GM12801 (cell line): Measurements from ENCODE around the gene TRPV5.

Source experiments
- TF ChIP-seq, protein P1 (sequence below): IDR thresholded peaks from one replicate; pipeline ENCODE4 v1.5.1; 2011; ENCODE audit warnings: control low read depth; ENCODE audit not compliant: insufficient read length; ENCODE audit errors: extremely low read depth

TRPV5 gene

DNA sequence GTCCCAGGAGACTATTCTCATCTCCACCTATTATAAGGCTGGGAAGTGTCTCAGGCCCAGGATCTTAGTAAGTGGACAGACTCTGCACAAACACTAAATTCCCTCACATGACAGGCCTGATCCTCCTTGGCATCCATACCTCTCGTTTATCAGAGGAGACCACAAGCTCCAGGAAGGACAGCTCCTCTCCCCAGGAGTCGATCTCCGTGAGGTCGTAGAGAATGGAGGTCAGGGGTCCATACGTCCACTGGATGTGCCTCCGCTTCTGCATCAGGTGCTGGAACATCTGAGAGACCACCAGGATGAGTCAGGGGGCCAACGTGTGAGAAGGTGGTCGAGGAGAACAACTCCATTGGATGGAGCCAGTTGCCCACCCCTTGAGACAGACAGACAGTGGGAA lies 5.6 kb downstream of the TRPV5 start:
- TF ChIP-seq, protein P1, sequence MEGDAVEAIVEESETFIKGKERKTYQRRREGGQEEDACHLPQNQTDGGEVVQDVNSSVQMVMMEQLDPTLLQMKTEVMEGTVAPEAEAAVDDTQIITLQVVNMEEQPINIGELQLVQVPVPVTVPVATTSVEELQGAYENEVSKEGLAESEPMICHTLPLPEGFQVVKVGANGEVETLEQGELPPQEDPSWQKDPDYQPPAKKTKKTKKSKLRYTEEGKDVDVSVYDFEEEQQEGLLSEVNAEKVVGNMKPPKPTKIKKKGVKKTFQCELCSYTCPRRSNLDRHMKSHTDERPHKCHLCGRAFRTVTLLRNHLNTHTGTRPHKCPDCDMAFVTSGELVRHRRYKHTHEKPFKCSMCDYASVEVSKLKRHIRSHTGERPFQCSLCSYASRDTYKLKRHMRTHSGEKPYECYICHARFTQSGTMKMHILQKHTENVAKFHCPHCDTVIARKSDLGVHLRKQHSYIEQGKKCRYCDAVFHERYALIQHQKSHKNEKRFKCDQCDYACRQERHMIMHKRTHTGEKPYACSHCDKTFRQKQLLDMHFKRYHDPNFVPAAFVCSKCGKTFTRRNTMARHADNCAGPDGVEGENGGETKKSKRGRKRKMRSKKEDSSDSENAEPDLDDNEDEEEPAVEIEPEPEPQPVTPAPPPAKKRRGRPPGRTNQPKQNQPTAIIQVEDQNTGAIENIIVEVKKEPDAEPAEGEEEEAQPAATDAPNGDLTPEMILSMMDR = no peak

DNA sequence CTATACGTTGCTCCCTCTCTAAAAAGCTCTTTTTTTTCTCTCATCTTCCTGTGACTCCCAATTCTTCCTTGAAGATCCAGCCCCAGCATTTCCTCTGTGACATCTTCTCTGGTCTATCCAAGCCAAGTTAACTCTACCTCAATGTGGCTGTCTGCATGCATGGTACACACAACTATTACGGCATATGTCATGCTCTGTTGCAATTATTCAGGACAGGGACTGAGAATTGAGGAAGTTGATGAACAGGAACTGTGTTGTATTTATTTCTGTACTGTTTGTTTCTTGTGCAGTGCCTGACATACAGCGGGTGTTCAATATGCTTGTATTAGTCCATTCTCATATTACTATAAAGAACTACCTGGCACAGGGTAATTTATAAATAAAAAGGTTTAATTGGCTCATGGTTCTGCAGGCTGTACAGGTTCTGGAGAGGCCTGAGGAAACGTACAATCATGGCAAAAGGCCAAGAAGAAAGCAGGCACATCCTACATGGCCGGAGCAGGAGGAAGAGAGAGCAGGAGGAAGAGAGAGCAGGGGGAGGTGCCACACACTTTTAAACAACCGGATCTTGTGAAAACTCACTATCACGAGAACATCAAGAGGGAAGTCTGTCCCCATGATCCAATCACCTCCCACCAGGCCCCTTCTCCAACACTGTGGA lies 6.3 kb downstream of the TRPV5 start:
- TF ChIP-seq, protein P1 = no peak

DNA sequence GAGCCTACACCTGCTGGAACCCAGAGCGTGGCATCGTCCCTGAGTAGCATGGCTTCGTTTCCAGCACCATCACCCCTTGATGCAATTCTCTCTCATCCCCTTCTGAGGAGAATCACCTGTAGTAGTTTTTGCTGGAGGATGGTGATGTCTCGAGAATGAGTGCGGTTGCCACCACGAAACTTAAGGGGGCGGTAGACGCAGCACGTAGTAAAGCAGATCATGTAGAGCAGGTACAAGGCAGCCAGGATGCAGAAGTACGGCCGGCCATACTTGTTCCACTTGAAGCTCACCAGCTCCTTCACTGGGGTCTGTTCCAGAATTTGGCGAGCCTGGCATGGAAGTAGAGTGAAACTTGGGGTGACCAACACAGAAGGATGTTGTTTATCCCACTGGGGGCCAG lies 8.1 kb downstream of the TRPV5 start:
- TF ChIP-seq, protein P1 = no peak

DNA sequence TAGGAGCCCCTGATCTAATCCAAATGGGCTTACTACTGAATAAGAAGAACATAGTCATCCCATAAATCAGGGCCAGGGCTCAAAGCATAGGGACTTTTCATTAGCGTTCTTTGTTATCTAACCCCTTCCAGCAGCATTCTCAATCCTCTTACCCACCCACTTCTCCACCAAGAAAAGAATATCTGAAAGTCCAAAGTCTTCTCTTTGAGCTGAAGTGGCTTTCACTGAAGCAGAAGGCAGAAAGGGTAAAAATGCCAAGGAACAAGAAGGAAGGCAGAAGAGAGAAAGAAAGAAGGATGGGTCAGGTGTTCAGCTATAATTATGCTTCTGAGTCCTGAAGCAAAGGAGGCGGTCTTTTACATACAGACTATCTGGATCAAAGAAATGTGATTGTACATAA lies 10.2 kb downstream of the TRPV5 start:
- TF ChIP-seq, protein P1 = no peak

DNA sequence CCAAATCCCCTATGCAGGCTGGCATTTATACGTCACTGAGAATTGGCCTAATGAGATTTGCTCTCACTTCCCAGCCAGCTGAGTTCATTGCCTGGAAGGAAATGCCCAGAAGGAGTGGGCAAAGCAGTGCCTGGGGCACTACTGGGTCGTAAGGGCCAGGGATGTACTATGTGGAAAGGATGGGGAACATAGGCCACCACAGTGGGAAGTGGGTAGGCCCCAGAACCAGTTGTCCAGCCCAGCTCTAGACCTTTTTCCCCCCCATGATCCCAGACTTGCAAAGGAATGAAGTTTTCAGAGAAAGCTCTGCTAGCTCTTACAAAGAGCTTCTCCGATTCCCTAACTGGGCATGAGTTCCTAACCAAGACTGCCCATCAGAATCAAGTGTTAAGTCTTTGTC lies 13.9 kb downstream of the TRPV5 start:
- TF ChIP-seq, protein P1 = no peak

DNA sequence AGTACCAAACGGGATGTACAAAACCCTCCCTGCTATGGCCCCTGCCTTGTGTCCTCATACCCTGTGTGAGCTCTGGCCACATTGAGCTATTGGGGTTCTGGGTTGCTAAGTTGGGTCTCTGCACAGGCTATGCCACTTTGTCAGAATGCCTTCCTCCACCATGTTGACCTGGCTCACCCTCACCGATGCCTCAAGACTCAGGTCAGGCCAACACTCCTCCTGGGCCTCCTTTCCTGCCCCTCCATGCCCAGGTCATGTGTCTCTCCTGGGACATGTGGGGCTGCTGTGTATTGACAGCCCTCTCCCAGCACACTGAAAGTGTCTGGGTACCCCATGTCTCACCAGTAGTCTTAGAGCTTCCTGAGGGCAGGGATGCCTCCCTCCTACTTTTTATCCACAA lies 14.6 kb downstream of the TRPV5 start:
- TF ChIP-seq, protein P1 = no peak

DNA sequence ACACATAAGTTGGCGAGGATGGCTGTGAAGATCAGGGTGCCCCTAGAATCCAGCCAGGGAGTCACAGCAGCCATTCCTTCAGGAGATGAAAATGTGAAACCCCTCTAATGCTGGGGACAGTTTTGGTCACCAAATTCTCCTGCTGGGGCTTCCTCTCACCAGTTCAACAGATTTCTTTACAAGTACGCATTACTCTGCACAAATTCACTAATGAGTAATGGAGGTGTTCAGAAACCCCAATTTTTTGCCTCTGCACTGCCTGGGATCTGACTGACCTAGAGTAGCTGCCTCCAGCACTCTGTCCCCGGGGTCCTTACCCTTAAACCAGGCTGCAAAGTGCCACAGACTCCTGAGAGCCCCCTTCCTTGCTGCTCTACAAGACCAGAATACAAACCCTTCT lies 16.1 kb downstream of the TRPV5 start:
- TF ChIP-seq, protein P1 = no peak
